Aorta (tissue), 5 donors: Measurements from ENCODE around the gene CABP4. TPM values are rescaled to one million over a fixed set of nuclear protein-coding genes. Genes with fewer than 3 reads are reported as not detected.
A peak's percentile ranks its signal among the peaks of the same experiment; 100 is the strongest.

ENCODE experiments used
- ATAC-seq: fragments of 200-7000 bp; cut with Tn5 transposase; one replicate; pipeline ENCODE4 v1.9.1; 2022; ENCODE audit warnings: moderate library complexity; ENCODE audit not compliant: low FRiP score
- DNase-seq, 2 donors: peaks; one replicate each; pipeline ENCODE4 v3.0.0-alpha.2; 2020
- H3K27ac ChIP-seq, 2 donors: one replicate each; pipeline ENCODE4 v1.5.1; 2013; ENCODE audit warnings: low read length in 2 of 2, mild to moderate bottlenecking in 2 of 2, moderate library complexity in 2 of 2, control low read depth in 1 of 2, inconsistent platforms in 1 of 2, low read depth in 1 of 2
- H3K27me3 ChIP-seq, 2 donors: one replicate each; pipeline ENCODE4 v1.6.1; 2013; ENCODE audit warnings: control low read depth in 1 of 2, low read length in 1 of 2, mild to moderate bottlenecking in 1 of 2, moderate library complexity in 1 of 2; ENCODE audit not compliant: insufficient read depth in 2 of 2, control insufficient read depth in 1 of 2
- H3K36me3 ChIP-seq, 2 donors: one replicate each; pipeline ENCODE4 v1.6.1; 2013; ENCODE audit warnings: control low read depth in 1 of 2, low read length in 1 of 2, mild to moderate bottlenecking in 1 of 2; ENCODE audit not compliant: insufficient read depth in 2 of 2, control insufficient read depth in 1 of 2
- H3K4me1 ChIP-seq, 2 donors: one replicate each; pipeline ENCODE4 v1.6.1; 2013; ENCODE audit warnings: low read length in 2 of 2, control low read depth in 1 of 2, mild to moderate bottlenecking in 1 of 2, moderate library complexity in 1 of 2; ENCODE audit not compliant: insufficient read depth in 2 of 2, control insufficient read depth in 1 of 2
- H3K4me3 ChIP-seq, 2 donors: one replicate each; pipeline ENCODE4 v1.5.1; 2013; ENCODE audit warnings: low read length in 2 of 2, control low read depth in 1 of 2, mild to moderate bottlenecking in 1 of 2
- H3K9me3 ChIP-seq: one replicate; pipeline ENCODE4 v1.6.1; 2013; ENCODE audit warnings: mild to moderate bottlenecking, low read length; ENCODE audit not compliant: control insufficient read depth
- WGBS, 2 donors: extraction: QIAGEN DNeasy Blood & Tissue Kit; methylation state at CpG; one replicate each; pipeline ENCODE4 v1.1.7; 2013; 5-methylcytosine and 5-hydroxymethylcytosine counted together
- intact Hi-C, 2 donors: fragments of 100-400 bp; cut with DNase I; formaldehyde crosslinking; loops; one replicate each; pipeline versions ENCODE4 v1.14.2 to v1.15.0; 2022
- polyA plus RNA-seq, 2 donors: library from polyadenylated mRNA; stranded (reverse); fragments of 200-250 nt; gene quantifications; one replicate each; pipeline ENCODE4 v1.2.3, GENCODE V29; 2013
- total RNA-seq, 2 donors: library from RNA; stranded (reverse); fragmentation: NEBNext Ultra II Directional; extraction: Animal tissue kit (Norgen Biotek cat#: 25700); gene quantifications; one replicate each; pipeline ENCODE4 v1.2.1, GENCODE V29; 2021
- donor health status: healthy with polysubstance abuse.
- donor health status: Bipolar disorder and iron deficiency.
- donor health status: DM: no; HTN: no; CAD: no.
- donor health status: DM: no; HTN: no; CAD: no.
- donor health status: DM: yes; HTN: yes; CAD: no.

The CABP4 gene
- total and polyA plus RNA-seq, 4 donors, result 0.33 to 3.9 (median 2.4) TPM

DNA sequence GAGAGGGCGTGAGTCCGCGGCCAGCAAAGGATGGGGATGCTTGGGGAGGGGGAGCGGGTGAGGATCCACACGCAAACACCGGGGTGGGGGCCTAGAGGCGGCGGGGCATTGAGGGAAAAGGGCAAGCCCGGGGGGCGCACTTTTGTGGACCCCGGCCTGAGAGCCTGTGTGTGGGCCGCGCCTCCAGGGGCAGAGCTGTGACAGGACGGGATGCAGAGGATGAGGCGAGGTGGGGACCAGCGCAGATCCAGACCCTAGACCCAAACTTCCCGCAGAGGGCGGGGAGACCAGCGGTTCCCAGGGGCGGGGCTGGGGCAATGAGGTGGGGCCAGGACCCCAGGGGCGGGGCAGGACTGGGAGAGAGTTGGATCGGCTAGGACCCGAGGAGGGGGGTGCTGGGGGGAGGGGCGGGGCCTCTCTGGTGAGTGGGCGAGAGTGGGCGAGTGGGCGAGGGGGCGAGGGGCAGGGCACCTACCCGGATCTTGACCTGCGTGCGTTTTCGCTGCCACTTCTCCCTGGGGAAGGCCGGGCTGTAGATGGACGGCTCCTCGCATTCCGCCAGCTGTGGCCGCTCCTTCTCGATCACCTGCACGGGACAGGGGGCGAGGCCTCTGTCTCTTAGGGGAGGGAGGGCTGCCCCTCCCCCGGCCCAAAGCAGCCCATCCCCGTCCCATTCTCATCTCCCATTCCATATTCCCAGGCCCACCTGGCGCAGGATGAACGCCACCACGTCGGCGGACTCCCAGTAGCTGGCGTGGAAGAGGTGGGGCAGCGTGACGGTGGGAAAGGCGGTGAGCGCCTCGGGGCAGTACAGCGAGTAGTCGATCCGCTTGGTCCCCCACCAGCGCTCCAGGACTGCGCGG, 39.4 kb downstream of the CABP4 start:
- H3K9me3 ChIP-seq, result no peaks in the 10 kb centered on the region
- ATAC-seq, result no peak
- H3K27ac ChIP-seq, result no peak overlapping the region
- intact Hi-C loops, result no loop called here
- H3K4me1 ChIP-seq, result no peaks in the 10 kb centered on the region
- WGBS, 2 donors, result 91 to 93% methylated on average over 49 to 59 of the region's 59 CpGs
- H3K36me3 ChIP-seq, result peaks cover 0 to 2% of the 10 kb centered on the region in 2 donors
- no peak overlapping the region for H3K4me3 ChIP-seq
- peak in 1 of 2 donors; percentile 76 for DNase-seq
- H3K27me3 ChIP-seq, result no peaks in the 10 kb centered on the region

DNA sequence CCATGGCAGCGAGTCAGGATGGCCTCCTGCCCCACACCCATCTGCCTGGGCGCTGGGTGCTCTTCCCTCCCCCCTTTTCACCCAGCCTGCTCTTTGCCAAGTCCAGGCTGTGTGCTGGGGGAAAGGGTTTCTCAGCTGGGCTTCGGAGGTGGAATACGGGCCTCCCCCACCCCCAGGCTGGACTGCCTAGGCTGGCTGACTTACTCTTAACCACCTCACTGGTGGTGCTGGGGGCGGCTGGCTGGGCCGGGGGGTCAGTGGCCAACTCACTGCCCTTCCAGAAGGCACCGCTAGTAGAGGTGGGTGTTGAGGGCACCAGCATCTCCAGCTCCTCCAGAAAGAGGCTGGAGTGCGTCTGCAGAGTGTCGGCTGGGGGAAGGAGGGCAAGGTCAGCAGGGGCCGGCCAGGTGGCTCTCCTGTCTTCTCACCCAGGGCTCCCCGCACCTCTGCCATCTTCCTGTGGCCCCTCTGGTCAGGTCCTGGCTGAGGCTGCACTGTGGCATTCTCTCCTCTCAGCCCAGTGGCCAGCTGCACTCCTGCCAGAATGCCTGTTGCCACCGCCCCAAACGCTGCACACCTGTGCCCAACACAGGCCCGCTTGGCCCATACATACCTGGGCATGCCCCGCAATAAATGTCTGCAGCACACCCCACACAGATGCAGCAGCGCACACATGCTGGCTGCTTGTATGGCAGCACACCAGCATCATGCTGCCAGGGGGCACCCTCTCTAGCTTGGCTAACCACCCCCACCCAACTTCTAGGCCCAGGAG, 40.3 kb downstream of the CABP4 start:
- no peaks in the 10 kb centered on the region for H3K4me1 ChIP-seq
- H3K9me3 ChIP-seq, result no peaks in the 10 kb centered on the region
- ATAC-seq, result no peak
- DNase-seq, result no peak
- peaks cover 0 to 2% of the 10 kb centered on the region in 2 donors for H3K36me3 ChIP-seq
- no peak overlapping the region for H3K27ac ChIP-seq
- intact Hi-C loops, result no loop called here
- H3K27me3 ChIP-seq, result no peaks in the 10 kb centered on the region
- H3K4me3 ChIP-seq, result no peak overlapping the region
- 92 to 95% methylated on average over 14 to 16 of the region's 16 CpGs for WGBS, 2 donors

DNA sequence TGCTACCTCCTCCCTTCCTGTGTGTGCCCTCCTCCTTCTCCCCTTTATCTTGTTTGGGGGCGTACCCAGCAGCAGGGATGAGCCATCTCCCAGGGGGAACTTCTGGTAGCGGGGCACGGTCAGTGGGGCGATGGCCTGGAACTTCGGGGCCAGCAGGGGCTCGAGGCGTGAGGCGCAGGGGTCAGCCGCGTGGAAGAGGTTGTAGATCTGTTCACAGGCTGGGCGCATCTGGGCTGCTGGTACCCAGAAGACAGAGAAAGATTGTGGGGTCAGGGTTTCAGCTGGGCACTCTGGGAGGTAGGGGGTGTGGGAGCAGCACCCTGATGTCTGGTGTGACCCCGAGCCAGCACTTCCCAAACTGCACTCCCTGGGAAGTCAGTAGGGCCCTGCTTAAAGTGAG, 41.0 kb downstream of the CABP4 start:
- DNase-seq (no peak), ATAC-seq (no peak)
- 94 to 95% methylated on average over 12 of the region's 12 CpGs for WGBS, 2 donors

DNA sequence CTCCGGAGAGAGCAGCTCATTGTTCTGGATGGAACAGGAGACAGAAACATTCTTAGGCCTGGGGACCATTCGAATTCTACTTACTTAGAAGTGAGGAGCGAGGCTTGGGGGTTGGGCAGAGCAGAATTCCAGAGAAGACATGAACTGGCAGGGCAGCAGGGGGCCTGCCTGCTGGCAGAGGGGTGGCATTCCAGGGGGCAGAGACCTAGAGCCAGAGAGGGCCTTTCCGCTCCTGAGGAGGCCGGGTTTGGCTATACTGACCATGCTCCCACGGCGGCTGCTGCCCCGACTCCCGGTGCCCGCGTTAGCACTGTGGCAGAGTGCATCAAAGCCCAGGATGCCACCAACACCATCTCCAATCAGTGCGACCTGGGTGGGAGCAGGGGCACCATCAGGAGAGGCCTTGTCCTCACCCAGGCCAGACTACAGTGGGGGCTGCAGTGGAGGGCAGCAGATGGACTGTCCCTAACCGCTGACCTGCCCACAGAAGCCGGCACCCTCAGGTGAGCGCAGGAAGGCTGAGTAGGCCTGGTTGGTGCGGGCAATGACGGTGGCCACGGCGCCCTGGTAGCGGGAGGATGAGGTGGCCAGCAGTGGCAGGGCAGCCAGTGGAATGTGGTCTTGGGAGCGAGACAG, 42.6 kb downstream of the CABP4 start:
- ATAC-seq, result no peak
- peaks cover 0 to 2% of the 10 kb centered on the region in 2 donors for H3K36me3 ChIP-seq
- no peaks in the 10 kb centered on the region for H3K9me3 ChIP-seq
- H3K27ac ChIP-seq, result no peak overlapping the region
- intact Hi-C loops, result no loop called here
- no peak overlapping the region for H3K4me3 ChIP-seq
- H3K4me1 ChIP-seq, result no peaks in the 10 kb centered on the region
- 94 to 96% methylated on average over 21 of the region's 21 CpGs for WGBS, 2 donors
- H3K27me3 ChIP-seq, result no peaks in the 10 kb centered on the region
- no peak for DNase-seq

More for the DNA sequence above, 41.0 kb downstream of the CABP4 start:
- Histone ChIP-seq H3K27ac (no peak overlapping the region), H3K27me3 (no peaks in the 10 kb centered on the region), H3K9me3 (no peaks in the 10 kb centered on the region), H3K4me3 (no peak overlapping the region), H3K36me3 (peaks cover 0 to 2% of the 10 kb centered on the region in 2 donors), H3K4me1 (no peaks in the 10 kb centered on the region)
- intact Hi-C loops, result no loop called here

DNA sequence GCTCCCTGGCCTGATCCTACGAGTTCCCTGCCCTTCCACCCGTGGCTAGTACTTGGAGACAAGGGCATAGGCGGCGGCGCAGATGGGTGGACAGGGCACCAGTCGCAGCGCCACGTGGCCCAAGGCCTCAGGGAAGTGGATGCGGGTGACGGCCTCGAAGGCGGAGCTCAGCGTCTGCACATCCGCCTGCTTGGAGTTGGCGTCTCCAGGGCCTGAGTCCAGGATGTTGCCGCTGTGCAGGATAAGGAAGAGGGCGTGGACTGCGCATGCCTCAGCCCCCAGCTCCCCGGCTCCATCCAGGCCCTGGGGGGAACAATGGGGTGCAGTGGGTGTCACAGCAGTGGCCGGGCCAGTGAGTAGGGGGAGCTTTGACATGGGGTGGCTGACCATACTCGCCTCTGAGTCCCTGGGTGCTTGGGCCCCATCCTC, 43.4 kb downstream of the CABP4 start:
- H3K27me3 ChIP-seq, result no peaks in the 10 kb centered on the region
- DNase-seq, result peak; percentile 29 to 76
- H3K9me3 ChIP-seq, result no peaks in the 10 kb centered on the region
- H3K36me3 ChIP-seq, result peaks cover 0 to 2% of the 10 kb centered on the region in 2 donors
- intact Hi-C loops, result no loop called here
- no peak overlapping the region for H3K4me3 ChIP-seq
- WGBS, 2 donors, result 89 to 94% methylated on average over 21 of the region's 21 CpGs
- H3K4me1 ChIP-seq, result no peaks in the 10 kb centered on the region
- no peak for ATAC-seq
- no peak overlapping the region for H3K27ac ChIP-seq

DNA sequence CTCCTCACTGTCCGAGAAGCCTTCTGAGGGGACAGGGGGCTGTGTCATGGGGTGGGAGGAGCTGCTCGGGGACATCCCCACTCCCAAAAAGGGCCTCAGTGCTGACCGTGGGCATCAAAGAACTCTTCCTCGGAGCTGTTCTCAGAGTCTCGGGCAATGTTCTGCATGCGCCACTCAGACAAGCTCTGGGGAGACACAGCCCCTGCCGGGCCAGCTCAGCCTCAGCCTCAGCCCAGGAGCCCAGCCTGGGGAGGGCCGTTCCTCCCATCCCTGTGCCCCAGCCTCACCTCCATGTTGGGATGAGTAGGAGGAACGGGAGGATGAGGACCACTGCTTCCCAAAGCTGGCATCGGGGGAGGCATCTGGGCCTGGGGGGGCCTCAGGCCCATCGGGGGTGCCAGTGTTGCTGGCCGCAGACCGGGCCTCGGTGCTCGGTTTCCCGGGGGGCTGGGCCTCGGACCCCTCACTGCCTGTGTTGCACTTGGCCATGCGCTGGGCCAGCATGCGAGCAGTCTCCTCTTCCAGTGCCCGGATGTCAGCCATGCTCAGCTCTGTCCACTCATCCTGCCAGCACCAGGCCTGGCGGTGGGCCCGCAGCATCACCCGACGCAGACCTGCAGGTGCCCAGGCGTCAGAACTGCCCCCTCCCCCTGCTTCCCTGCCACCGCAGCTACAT, 44.8 kb downstream of the CABP4 start:
- H3K4me1 ChIP-seq, result no peaks in the 10 kb centered on the region
- intact Hi-C loops, result loop anchor here in 1 of 2 donors (10.0 kb wide), 1 partner anchor 105 kb away; the partner anchor contains the start of gene RAD9A
- ATAC-seq, result no peak
- no peaks in the 10 kb centered on the region for H3K9me3 ChIP-seq
- no peaks in the 10 kb centered on the region for H3K27me3 ChIP-seq
- H3K4me3 ChIP-seq, result no peak overlapping the region
- 92 to 95% methylated on average over 26 of the region's 26 CpGs for WGBS, 2 donors
- H3K36me3 ChIP-seq, result peaks cover 0 to 2% of the 10 kb centered on the region in 2 donors
- DNase-seq, result peak in 1 of 2 donors; percentile 44
- no peak overlapping the region for H3K27ac ChIP-seq

DNA sequence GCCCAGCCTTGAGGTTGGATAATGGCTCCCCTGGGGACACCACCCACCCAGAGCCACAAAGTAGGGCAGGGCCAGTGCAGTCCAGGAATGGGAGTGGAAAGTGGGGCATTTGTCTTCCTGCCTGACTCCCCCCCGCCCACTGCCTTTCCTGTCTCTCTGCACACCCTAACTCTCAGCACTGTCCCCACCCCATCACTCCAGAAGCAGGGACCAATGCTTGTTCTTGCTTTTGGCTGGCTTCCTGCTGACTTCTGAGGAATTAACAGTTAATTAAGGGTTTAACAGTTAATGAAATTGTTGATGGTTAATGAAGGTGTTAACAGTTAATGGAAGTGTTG, 45.3 kb downstream of the CABP4 start:
- intact Hi-C loops, result loop anchor here in 1 of 2 donors (10.0 kb wide), 1 partner anchor 106 kb away; the partner anchor contains the start of gene RAD9A
- whole genome bisulfite sequencing, 2 donors, result 92 to 98% methylated on average over 1 of the region's 1 CpG
- peaks cover 0 to 2% of the 10 kb centered on the region in 2 donors for H3K36me3 ChIP-seq

More for the DNA sequence above, 45.3 kb downstream of the CABP4 start:
- Histone ChIP-seq H3K27ac (no peak overlapping the region), H3K27me3 (no peaks in the 10 kb centered on the region), H3K4me1 (no peaks in the 10 kb centered on the region), H3K4me3 (no peak overlapping the region), H3K9me3 (no peaks in the 10 kb centered on the region)
- DNase-seq (no peak), ATAC-seq (no peak)
